Panc1 (cell line): ENCODE results near the gene SCUBE2. TPM values are rescaled to one million over a fixed set of nuclear protein-coding genes. Genes with fewer than 3 reads are reported as not detected.

ENCODE experiments used
- ATAC-seq: fragments of 200-7000 bp; cut with Tn5 transposase; 2 replicates; pipeline ENCODE4 v1.9.1; 2020; ENCODE audit warnings: mild to moderate bottlenecking, moderate library complexity
- BruUV-seq: library from RNA; stranded (reverse); fragments of 400-500 nt; replicated peaks from 2 replicates; lab custom pipeline; 2021; lab: Mats Ljungman, UMichigan
- CTCF ChIA-PET: fragments of 300-600 bp; sonication (Branson Sonifier 250); formaldehyde crosslinking; loops from one replicate; lab custom pipeline; 2022; ENCODE audit warnings: antibody characterized with exemption; lab: Charles Lee
- POLR2A ChIA-PET: fragments of 300-600 bp; sonication (Branson Sonifier 250); formaldehyde crosslinking; loops from one replicate; lab custom pipeline; 2022; ENCODE audit warnings: antibody characterized with exemption; lab: Charles Lee
- DNase-seq: peaks from one replicate; pipeline ENCODE4 v3.0.0-alpha.2; 2010; ENCODE audit warnings: low read depth, low spot score
- H3K27ac ChIP-seq: 2 replicates; pipeline ENCODE4 v1.5.1; 2011; ENCODE audit warnings: mild to moderate bottlenecking, low read length, inconsistent platforms
- H3K27me3 ChIP-seq: fragments of 200-500 bp; sonication (Bioruptor generic); 2 replicates; pipeline ENCODE4 v1.6.0; 2014; ENCODE audit warnings: low read length, inconsistent platforms; ENCODE audit not compliant: control insufficient read depth, insufficient read depth
- H3K36me3 ChIP-seq: fragments of 200-500 bp; sonication (Bioruptor generic); 2 replicates; pipeline ENCODE4 v1.5.1; 2014; ENCODE audit warnings: inconsistent platforms, mild to moderate bottlenecking, low read length, moderate library complexity; ENCODE audit not compliant: control insufficient read depth, insufficient read depth
- H3K4me1 ChIP-seq: 2 replicates; pipeline ENCODE4 v1.5.1; 2011; ENCODE audit warnings: inconsistent platforms, mild to moderate bottlenecking, low read length, moderate library complexity; ENCODE audit not compliant: control insufficient read depth, insufficient read depth
- H3K4me3 ChIP-seq, 2 experiments: 2 replicates each; pipeline ENCODE4 v1.5.1; 2011 to 2012; ENCODE audit warnings: low read depth in 2 of 2, low read length in 2 of 2, mild to moderate bottlenecking in 2 of 2, inconsistent platforms in 1 of 2, moderate library complexity in 1 of 2
- H3K9me3 ChIP-seq: fragments of 200-500 bp; sonication (Bioruptor generic); 2 replicates; pipeline ENCODE4 v1.5.1; 2014; ENCODE audit warnings: low read depth, mild to moderate bottlenecking, inconsistent platforms, low read length, moderate library complexity; ENCODE audit not compliant: control insufficient read depth, insufficient read depth
- CTCF ChIP-seq: fragments of 450-650 bp; IDR thresholded peaks from 2 replicates; pipeline ENCODE4 v1.5.1; 2017; ENCODE audit warnings: mild to moderate bottlenecking
- POLR2AphosphoS5 ChIP-seq: IDR thresholded peaks from 2 replicates; pipeline ENCODE4 v1.6.1; 2012; ENCODE audit warnings: mild to moderate bottlenecking, low read depth, low read length, moderate library complexity
- REST ChIP-seq, 2 experiments: IDR thresholded peaks; 2 replicates each; pipeline ENCODE4 v1.6.1; 2011 to 2012; ENCODE audit warnings: low read depth in 2 of 2, control low read depth in 1 of 2, low read length in 1 of 2, mild to moderate bottlenecking in 1 of 2, moderate library complexity in 1 of 2; ENCODE audit not compliant: insufficient read depth in 1 of 2
- SIN3A ChIP-seq: IDR thresholded peaks from 2 replicates; pipeline ENCODE4 v1.6.1; 2012; ENCODE audit warnings: low read depth, mild to moderate bottlenecking, low read length, moderate library complexity, borderline replicate concordance; ENCODE audit not compliant: insufficient read depth
- TCF7L2 ChIP-seq: IDR thresholded peaks from 2 replicates; pipeline ENCODE4 v1.6.1; 2011; ENCODE audit warnings: mild to moderate bottlenecking, low read depth, low read length, inconsistent platforms
- in situ Hi-C: cut with HindIII; loops from 2 replicates; pipeline ENCODE4 v1.10.0; 2016; ENCODE audit warnings: low sequenced_read_pairs, low pct_unique_long_range_greater_than_20kb
- intact Hi-C: fragments of 100-400 bp; cut with micrococcal nuclease; formaldehyde crosslinking; loops from one replicate; pipeline ENCODE4 v1.10.0; 2022; ENCODE audit not compliant: unreplicated experiment
- total RNA-seq: library from RNA; stranded (reverse); gene quantifications from one replicate; pipeline ENCODE4 v1.2.1, GENCODE V29; 2021; ENCODE audit not compliant: unreplicated experiment

The SCUBE2 gene
- total RNA-seq, 1 experiment from 2014 or later, result 2.8 TPM

- no peak overlapping the region for H3K4me3 ChIP-seq
- ATAC-seq, result no peak
- TF ChIP-seq TCF7L2 (no peak), POLR2AphosphoS5 (no peak), SIN3A (no peak), CTCF (no peak), REST (IDR thresholded peaks at IDR 0.05; ENCODE audit: insufficient read depth in 1 of 2, low read depth in 2 of 2, low read length in 1 of 2) (no peak)
- in situ Hi-C loops, result no loop called here
- POLR2A ChIA-PET, result interaction anchor here (0.6 kb wide), 2 partner anchors 39 to 297 kb away, joined by 3 to 6 read pairs; no protein-coding TSS in a partner anchor
- H3K27ac ChIP-seq, result no peak overlapping the region
- CTCF ChIA-PET, result interaction anchor here (0.6 to 2.9 kb wide), 4 partner anchors 24 to 287 kb away, joined by 3 to 18 read pairs (median 4); no protein-coding TSS in a partner anchor
- BruUV-seq, result no TSS peak
- H3K27me3 ChIP-seq, result peaks cover 7% of the 10 kb centered on the region; the same call in 1 of the 2 replicates
- no peaks in the 10 kb centered on the region for H3K36me3 ChIP-seq
- intact Hi-C loops, result no loop called here
- H3K9me3 ChIP-seq, result no peaks in the 10 kb centered on the region
- DNase-seq, result no peak
- peaks cover 11% of the 10 kb centered on the region; the same call in 1 of the 2 replicates for H3K4me1 ChIP-seq
These were observed 3.0 kb upstream of the SCUBE2 start for GRCh38 chr11:9094420-9094819.

GRCh38 chr11:9092853-9093778 lies 1.7 kb upstream of the SCUBE2 start:
- Histone ChIP-seq H3K4me3 (no peak overlapping the region), H3K9me3 (no peaks in the 10 kb centered on the region), H3K27ac (no peak overlapping the region), H3K36me3 (no peaks in the 10 kb centered on the region), H3K4me1 (peaks cover 11% of the 10 kb centered on the region; the same call in 1 of the 2 replicates), H3K27me3 (peaks cover 7% of the 10 kb centered on the region; the same call in 1 of the 2 replicates)
- DNase-seq (no peak), ATAC-seq (peak; percentile 53; the same call in 1 of the 2 replicates)
- ChIA-PET POLR2A (interaction anchor here (0.6 kb wide), 1 partner anchor 330 kb away, joined by 7 read pairs; no protein-coding TSS in a partner anchor), CTCF (interaction anchor here (1.3 to 2.9 kb wide), 2 partner anchors 37 to 45 kb away, joined by 5 to 18 read pairs; no protein-coding TSS in a partner anchor)
- intact Hi-C loops, result no loop called here
- in situ Hi-C loops, result no loop called here
- TF ChIP-seq REST (IDR thresholded peaks at IDR 0.05; ENCODE audit: insufficient read depth in 1 of 2, low read depth in 2 of 2, low read length in 1 of 2), result no peak
- TF ChIP-seq CTCF, result peak; percentile 52
- no TSS peak for BruUV-seq
